HCT116 (cell line): ENCODE results near the gene CNDP2. TPM values are rescaled to one million over a fixed set of nuclear protein-coding genes. Genes with fewer than 3 reads are reported as not detected.

ENCODE experiments used
- ATAC-seq: fragments of 200-7000 bp; cut with Tn5 transposase; 2 replicates; pipeline ENCODE4 v1.9.1; 2020; ENCODE audit warnings: mild to moderate bottlenecking, moderate library complexity
- BruUV-seq: library from RNA; stranded (reverse); fragments of 400-500 nt; replicated peaks from 2 replicates; lab custom pipeline; 2021; lab: Mats Ljungman, UMichigan
- CTCF ChIA-PET: fragments of 300-600 bp; sonication (Branson Sonifier 250); formaldehyde crosslinking; loops from one replicate; lab custom pipeline; 2021; ENCODE audit warnings: antibody characterized with exemption; lab: Charles Lee
- POLR2A ChIA-PET: fragments of 300-600, 350-600 bp; sonication (Branson Sonifier 250); formaldehyde crosslinking; loops from one replicate; lab custom pipeline; 2021; ENCODE audit warnings: antibody characterized with exemption; lab: Charles Lee
- RAD21 ChIA-PET, 2 experiments: fragments of 300-600 bp; sonication (Branson Sonifier 250); formaldehyde crosslinking; loops; one replicate each; lab custom pipeline; 2023; ENCODE audit warnings: low total read pairs in 2 of 2; ENCODE audit not compliant: uncharacterized antibody in 2 of 2, unreplicated experiment in 2 of 2, low non-redundant PET in 1 of 2; lab: Charles Lee
- DNase-seq: peaks from one replicate; pipeline ENCODE4 v3.0.0-alpha.2; 2010; ENCODE audit warnings: low read depth, low spot score
- H2AFZ ChIP-seq: fragments of 200-600 bp; shearing (Covaris generic), sonication (generic); 2 replicates; pipeline ENCODE4 v1.6.1; 2017; ENCODE audit warnings: low read depth, mixed run types, mixed read lengths, antibody characterized with exemption, low read length; ENCODE audit not compliant: poor library complexity, severe bottlenecking
- H3K27ac ChIP-seq: 2 replicates; pipeline ENCODE4 v1.5.1; 2012; ENCODE audit warnings: low read depth, low read length
- H3K27me3 ChIP-seq: fragments of 200-600 bp; sonication (generic); 2 replicates; pipeline ENCODE4 v1.6.1; 2016; ENCODE audit warnings: mixed run types, low read length, mixed read lengths; ENCODE audit not compliant: insufficient read depth
- H3K36me3 ChIP-seq, 2 experiments: fragments of 200-500 bp in 1 of 2; fragments of 200-600 bp in 1 of 2; sonication (Bioruptor generic) in 1 of 2; sonication (generic) in 1 of 2; 2 replicates each; pipeline versions ENCODE4 v1.5.1 to v1.6.1; 2014 to 2016; ENCODE audit warnings: low read length in 2 of 2, inconsistent platforms in 1 of 2, mixed read lengths in 1 of 2, mixed run types in 1 of 2; ENCODE audit not compliant: insufficient read depth in 2 of 2, control insufficient read depth in 1 of 2
- H3K4me1 ChIP-seq, 2 experiments: fragments of 200-600 bp in 1 of 2; sonication (generic) in 1 of 2; 2 replicates each; pipeline versions ENCODE4 v1.5.1 to v1.6.1; 2012 to 2017; ENCODE audit warnings: low read length in 2 of 2, inconsistent platforms in 1 of 2, mild to moderate bottlenecking in 1 of 2, mixed read lengths in 1 of 2, mixed run types in 1 of 2, moderate library complexity in 1 of 2; ENCODE audit not compliant: insufficient read depth in 2 of 2, control insufficient read depth in 1 of 2
- H3K4me2 ChIP-seq: fragments of 200-600 bp; sonication (generic); 2 replicates; pipeline ENCODE4 v1.6.1; 2017; ENCODE audit warnings: mixed run types, low read length, mixed read lengths
- H3K4me3 ChIP-seq, 2 experiments: fragments of 200-600 bp in 1 of 2; sonication (generic) in 1 of 2; replicated peaks in 1 of 2; 2 replicates each; pipeline ENCODE4 v1.5.1; 2011 to 2016; ENCODE audit warnings: low read length in 2 of 2, control low read depth in 1 of 2, low read depth in 1 of 2, mild to moderate bottlenecking in 1 of 2, mixed read lengths in 1 of 2, mixed run types in 1 of 2
- H3K79me2 ChIP-seq: fragments of 200-600 bp; sonication (generic); 2 replicates; pipeline ENCODE4 v1.6.1; 2017; ENCODE audit warnings: mild to moderate bottlenecking, mixed run types, low read length, moderate library complexity, mixed read lengths; ENCODE audit not compliant: insufficient read depth
- H3K9ac ChIP-seq: fragments of 200-600 bp; sonication (generic); 2 replicates; pipeline ENCODE4 v1.6.1; 2016; ENCODE audit warnings: low read length, mixed read lengths
- H3K9me2 ChIP-seq: fragments of 200-600 bp; sonication (generic), shearing (Covaris generic); 2 replicates; pipeline ENCODE4 v1.6.1; 2017; ENCODE audit warnings: mixed run types, mild to moderate bottlenecking, moderate library complexity; ENCODE audit not compliant: insufficient read depth
- H3K9me3 ChIP-seq, 2 experiments: fragments of 200-500 bp in 1 of 2; fragments of 200-600 bp in 1 of 2; sonication (Bioruptor generic) in 1 of 2; sonication (generic) in 1 of 2; 2 replicates each; pipeline ENCODE4 v1.6.1; 2014 to 2017; ENCODE audit warnings: low read length in 2 of 2, mixed read lengths in 2 of 2, inconsistent platforms in 1 of 2, low read depth in 1 of 2, mild to moderate bottlenecking in 1 of 2, mixed run types in 1 of 2, moderate library complexity in 1 of 2; ENCODE audit not compliant: control insufficient read depth in 1 of 2, insufficient read depth in 1 of 2
- H4K20me1 ChIP-seq: fragments of 200-600 bp; sonication (generic), shearing (Covaris generic); 2 replicates; pipeline ENCODE4 v1.6.1; 2017; ENCODE audit warnings: mixed run types, mild to moderate bottlenecking, moderate library complexity; ENCODE audit not compliant: insufficient read depth
- EGR1 ChIP-seq: IDR thresholded peaks from 2 replicates; pipeline ENCODE4 v1.6.1; 2012; ENCODE audit warnings: low read depth
- ELF1 ChIP-seq: IDR thresholded peaks from 2 replicates; pipeline ENCODE4 v1.6.1; 2012; ENCODE audit warnings: low read depth, borderline replicate concordance
- EZH2phosphoT487 ChIP-seq: fragments of 200-600 bp; IDR thresholded peaks from 2 replicates; pipeline ENCODE4 v1.6.1; 2018; ENCODE audit warnings: antibody characterized with exemption, borderline replicate concordance
- FOSL1 ChIP-seq: IDR thresholded peaks from 2 replicates; pipeline ENCODE4 v1.6.1; 2012; ENCODE audit warnings: low read depth
- JUND ChIP-seq: IDR thresholded peaks from 2 replicates; pipeline ENCODE4 v1.6.1; 2012
- POLR2A ChIP-seq: IDR thresholded peaks from 2 replicates; pipeline ENCODE4 v1.7.0; 2011; ENCODE audit warnings: borderline replicate concordance; ENCODE audit not compliant: insufficient read depth, insufficient read length; ENCODE audit errors: extremely low read depth
- SP1 ChIP-seq: IDR thresholded peaks from 2 replicates; pipeline ENCODE4 v1.6.1; 2012; ENCODE audit warnings: low read depth
- TCF7L2 ChIP-seq: IDR thresholded peaks from 2 replicates; pipeline ENCODE4 v1.7.0; 2011; ENCODE audit warnings: borderline replicate concordance, inconsistent platforms; ENCODE audit not compliant: insufficient read depth, insufficient read length; ENCODE audit errors: extremely low read depth
- ZNF274 ChIP-seq: fragments of 200-500 bp; sonication (Bioruptor generic); IDR thresholded peaks from 2 replicates; pipeline ENCODE4 v1.6.1; 2014; ENCODE audit warnings: mild to moderate bottlenecking, low read depth, low read length, inconsistent platforms
- intact Hi-C: fragments of 100-400 bp; cut with micrococcal nuclease; formaldehyde crosslinking; loops from 2 replicates; pipeline ENCODE4 v1.10.0; 2022
- total RNA-seq: library from RNA; stranded (reverse); gene quantifications from one replicate; pipeline ENCODE4 v1.2.1, GENCODE V29; 2021; ENCODE audit not compliant: unreplicated experiment
- TF ChIP-seq, protein P1 (sequence below): IDR thresholded peaks from 2 replicates; pipeline ENCODE4 v1.6.1; 2012; ENCODE audit warnings: low read depth
- TF ChIP-seq, protein P2 (sequence below): IDR thresholded peaks from 2 replicates; pipeline ENCODE4 v1.6.1; 2012
- TF ChIP-seq, protein P3 (sequence below): IDR thresholded peaks from 2 replicates; pipeline ENCODE4 v1.6.1; 2011; ENCODE audit warnings: mild to moderate bottlenecking, low read length, moderate library complexity; ENCODE audit not compliant: insufficient replicate concordance; ENCODE audit errors: extremely low read depth

CNDP2 gene
- total RNA-seq, 1 experiment from 2014 or later: 112 TPM

DNA sequence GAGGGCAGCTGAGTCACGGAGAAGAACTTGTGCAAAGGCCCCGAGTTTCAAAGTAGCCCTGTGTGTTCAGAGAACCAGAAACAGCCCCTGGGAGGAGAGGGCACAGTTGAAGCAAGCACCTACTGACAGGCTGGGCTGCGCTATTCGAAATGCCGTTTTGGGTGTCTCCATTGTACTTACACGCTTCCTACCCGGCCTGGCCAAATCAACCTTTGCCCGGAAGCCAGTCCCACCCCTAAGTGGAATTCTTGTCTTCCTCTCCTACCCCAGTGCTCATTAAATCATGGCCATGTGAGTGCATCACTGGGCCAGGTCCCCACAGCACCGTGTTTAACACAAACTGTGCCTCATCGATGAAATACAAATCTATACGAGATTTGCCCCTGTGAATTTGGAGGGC is 45.0 kb upstream of the CNDP2 start:
- H3K79me2 ChIP-seq: no peaks in the 10 kb centered on the region
- no peak overlapping the region for H3K4me2 ChIP-seq
- no peaks in the 10 kb centered on the region for H3K4me1 ChIP-seq
- H2AFZ ChIP-seq: no peak overlapping the region
- no peak overlapping the region for H3K4me3 ChIP-seq
- H3K9ac ChIP-seq: no peak overlapping the region
- H3K9me2 ChIP-seq: no peaks in the 10 kb centered on the region
- intact Hi-C loops: no loop called here
- no peak for TF ChIP-seq POLR2A
- TF ChIP-seq SP1: no peak
- no peak for TF ChIP-seq EGR1
- TF ChIP-seq EZH2phosphoT487: no peak
- TF ChIP-seq, protein P1, sequence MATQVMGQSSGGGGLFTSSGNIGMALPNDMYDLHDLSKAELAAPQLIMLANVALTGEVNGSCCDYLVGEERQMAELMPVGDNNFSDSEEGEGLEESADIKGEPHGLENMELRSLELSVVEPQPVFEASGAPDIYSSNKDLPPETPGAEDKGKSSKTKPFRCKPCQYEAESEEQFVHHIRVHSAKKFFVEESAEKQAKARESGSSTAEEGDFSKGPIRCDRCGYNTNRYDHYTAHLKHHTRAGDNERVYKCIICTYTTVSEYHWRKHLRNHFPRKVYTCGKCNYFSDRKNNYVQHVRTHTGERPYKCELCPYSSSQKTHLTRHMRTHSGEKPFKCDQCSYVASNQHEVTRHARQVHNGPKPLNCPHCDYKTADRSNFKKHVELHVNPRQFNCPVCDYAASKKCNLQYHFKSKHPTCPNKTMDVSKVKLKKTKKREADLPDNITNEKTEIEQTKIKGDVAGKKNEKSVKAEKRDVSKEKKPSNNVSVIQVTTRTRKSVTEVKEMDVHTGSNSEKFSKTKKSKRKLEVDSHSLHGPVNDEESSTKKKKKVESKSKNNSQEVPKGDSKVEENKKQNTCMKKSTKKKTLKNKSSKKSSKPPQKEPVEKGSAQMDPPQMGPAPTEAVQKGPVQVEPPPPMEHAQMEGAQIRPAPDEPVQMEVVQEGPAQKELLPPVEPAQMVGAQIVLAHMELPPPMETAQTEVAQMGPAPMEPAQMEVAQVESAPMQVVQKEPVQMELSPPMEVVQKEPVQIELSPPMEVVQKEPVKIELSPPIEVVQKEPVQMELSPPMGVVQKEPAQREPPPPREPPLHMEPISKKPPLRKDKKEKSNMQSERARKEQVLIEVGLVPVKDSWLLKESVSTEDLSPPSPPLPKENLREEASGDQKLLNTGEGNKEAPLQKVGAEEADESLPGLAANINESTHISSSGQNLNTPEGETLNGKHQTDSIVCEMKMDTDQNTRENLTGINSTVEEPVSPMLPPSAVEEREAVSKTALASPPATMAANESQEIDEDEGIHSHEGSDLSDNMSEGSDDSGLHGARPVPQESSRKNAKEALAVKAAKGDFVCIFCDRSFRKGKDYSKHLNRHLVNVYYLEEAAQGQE: no peak
- no peak for TF ChIP-seq FOSL1
- TF ChIP-seq, all 23 proteins: peak for 0
- Histone ChIP-seq H3K27ac (no peak overlapping the region), H3K9me3 (no peaks in the 10 kb centered on the region), H3K27me3 (0 out of 2 replicates have a peak, but pooled peaks cover 4% of the 10 kb centered on the region), H3K36me3 (no peaks in the 10 kb centered on the region), H4K20me1 (no peaks in the 10 kb centered on the region)
- DNase-seq (no peak), ATAC-seq (no peak)
- ChIA-PET POLR2A (no interaction called here), CTCF (no interaction called here), RAD21 (no interaction called here)
- BruUV-seq: no TSS peak

DNA sequence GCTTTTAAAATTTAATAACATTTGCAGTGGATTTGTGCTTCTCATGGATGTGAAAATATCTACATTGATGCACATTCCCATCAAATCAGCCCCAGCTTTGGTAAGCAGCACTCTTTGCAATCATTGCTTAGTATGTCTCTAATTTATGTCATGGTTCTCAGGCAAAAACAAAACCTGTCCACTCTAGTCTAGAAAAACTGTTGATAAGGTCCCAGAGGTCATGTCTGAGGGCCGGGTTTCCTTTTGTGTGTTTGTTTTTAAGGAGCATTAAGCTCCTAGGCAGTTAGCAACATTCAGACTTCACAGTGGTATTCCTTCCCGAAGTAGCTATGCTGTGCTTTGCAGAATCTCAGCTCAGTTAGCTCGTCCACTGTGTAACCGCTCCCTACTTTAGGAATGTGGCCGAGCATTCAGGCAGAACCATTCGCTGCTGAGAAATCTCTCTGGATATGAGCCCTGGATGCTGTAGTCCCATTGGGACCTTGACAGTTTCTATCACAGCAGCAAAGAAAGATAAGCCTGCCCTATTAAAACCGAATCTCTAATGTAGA is 43.1 kb upstream of the CNDP2 start:
- Histone ChIP-seq H3K36me3 (no peaks in the 10 kb centered on the region), H3K9me2 (no peaks in the 10 kb centered on the region), H3K9me3 (no peaks in the 10 kb centered on the region), H3K79me2 (no peaks in the 10 kb centered on the region), H2AFZ (no peak overlapping the region), H3K9ac (no peak overlapping the region), H3K27ac (no peak overlapping the region), H3K4me2 (no peak overlapping the region), H4K20me1 (no peaks in the 10 kb centered on the region), H3K4me1 (no peaks in the 10 kb centered on the region), H3K4me3 (no peak overlapping the region), H3K27me3 (0 out of 2 replicates have a peak, but pooled peaks cover 4% of the 10 kb centered on the region)
- RAD21 ChIA-PET: no interaction called here
- intact Hi-C loops: no loop called here
- no TSS peak for BruUV-seq
- ATAC-seq: no peak
- POLR2A ChIA-PET: no interaction called here
- CTCF ChIA-PET: no interaction called here
- DNase-seq: no peak
- TF ChIP-seq TCF7L2 (no peak), JUND (no peak), ZNF274 (no peak), POLR2A (no peak), FOSL1 (no peak), ELF1 (no peak)
- TF ChIP-seq, protein P2, sequence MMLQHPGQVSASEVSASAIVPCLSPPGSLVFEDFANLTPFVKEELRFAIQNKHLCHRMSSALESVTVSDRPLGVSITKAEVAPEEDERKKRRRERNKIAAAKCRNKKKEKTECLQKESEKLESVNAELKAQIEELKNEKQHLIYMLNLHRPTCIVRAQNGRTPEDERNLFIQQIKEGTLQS: no peak
- TF ChIP-seq, protein P3, sequence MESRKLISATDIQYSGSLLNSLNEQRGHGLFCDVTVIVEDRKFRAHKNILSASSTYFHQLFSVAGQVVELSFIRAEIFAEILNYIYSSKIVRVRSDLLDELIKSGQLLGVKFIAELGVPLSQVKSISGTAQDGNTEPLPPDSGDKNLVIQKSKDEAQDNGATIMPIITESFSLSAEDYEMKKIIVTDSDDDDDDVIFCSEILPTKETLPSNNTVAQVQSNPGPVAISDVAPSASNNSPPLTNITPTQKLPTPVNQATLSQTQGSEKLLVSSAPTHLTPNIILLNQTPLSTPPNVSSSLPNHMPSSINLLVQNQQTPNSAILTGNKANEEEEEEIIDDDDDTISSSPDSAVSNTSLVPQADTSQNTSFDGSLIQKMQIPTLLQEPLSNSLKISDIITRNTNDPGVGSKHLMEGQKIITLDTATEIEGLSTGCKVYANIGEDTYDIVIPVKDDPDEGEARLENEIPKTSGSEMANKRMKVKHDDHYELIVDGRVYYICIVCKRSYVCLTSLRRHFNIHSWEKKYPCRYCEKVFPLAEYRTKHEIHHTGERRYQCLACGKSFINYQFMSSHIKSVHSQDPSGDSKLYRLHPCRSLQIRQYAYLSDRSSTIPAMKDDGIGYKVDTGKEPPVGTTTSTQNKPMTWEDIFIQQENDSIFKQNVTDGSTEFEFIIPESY: no peak
